HEK293T (cell line): ENCODE results near the gene ITFG1.

Experiments
- CTBP1 ChIP-seq: fragments of 450-650 bp; IDR thresholded peaks from 2 replicates; pipeline ENCODE4 v1.6.1; 2016; ENCODE audit warnings: borderline replicate concordance
- FOXA1 ChIP-seq: fragments of 450-650 bp; IDR thresholded peaks from 2 replicates; pipeline ENCODE4 v1.6.1; 2016; ENCODE audit warnings: mild to moderate bottlenecking
- TARDBP ChIP-seq: fragments of 450-650 bp; IDR thresholded peaks from 2 replicates; pipeline ENCODE4 v1.6.1; 2016

DNA sequence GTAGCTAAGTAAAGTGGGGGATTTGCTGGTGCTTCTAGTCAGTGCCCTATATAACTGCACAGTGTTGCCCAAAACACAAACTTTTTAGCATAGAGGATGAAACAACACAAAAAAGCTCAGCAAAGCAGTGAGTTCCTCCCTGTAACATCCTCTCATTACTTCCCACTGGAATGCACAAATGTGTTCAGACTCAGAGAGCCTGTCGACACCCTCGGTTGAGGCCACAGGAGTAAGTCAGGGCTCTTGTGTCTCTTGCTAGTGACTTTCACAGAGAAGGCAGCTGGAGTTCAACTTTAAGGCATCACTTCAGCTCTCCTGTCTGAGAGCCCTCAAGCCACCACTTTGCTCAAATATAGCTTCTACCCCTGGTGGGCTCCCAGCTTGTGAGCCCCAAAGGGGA lies 209.9 kb downstream of the ITFG1 start:
- TF ChIP-seq CTBP1: no peak
- no peak for TF ChIP-seq FOXA1
- TF ChIP-seq TARDBP: no peak
